ENCODE results near the gene FBXL7.

Gene FBXL7

DNA sequence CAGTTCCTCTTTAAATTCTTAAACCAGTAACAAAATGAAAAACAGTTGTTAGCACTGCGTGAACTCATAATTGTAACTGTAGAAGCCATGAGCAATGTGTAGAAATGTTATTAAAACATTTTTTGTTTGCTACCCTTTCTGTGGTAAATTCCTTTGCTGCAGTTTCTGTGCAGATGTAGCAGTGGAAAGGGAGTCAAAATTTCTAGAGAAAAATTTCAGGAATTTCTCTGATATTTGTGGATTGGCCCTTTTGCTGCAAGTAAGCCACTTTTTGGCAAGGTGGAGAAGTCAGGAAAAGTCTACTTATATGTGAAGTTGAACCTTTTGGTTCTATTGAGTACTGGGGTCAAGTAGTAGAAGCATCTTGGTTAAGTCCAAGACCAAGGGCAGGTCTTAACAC, 10.1 kb downstream of the FBXL7 start:
- H3K4me3 ChIP-seq (replicated peaks; ENCODE audit: low read depth, low read length) = no peak overlapping the region
- TF ChIP-seq, protein P1, sequence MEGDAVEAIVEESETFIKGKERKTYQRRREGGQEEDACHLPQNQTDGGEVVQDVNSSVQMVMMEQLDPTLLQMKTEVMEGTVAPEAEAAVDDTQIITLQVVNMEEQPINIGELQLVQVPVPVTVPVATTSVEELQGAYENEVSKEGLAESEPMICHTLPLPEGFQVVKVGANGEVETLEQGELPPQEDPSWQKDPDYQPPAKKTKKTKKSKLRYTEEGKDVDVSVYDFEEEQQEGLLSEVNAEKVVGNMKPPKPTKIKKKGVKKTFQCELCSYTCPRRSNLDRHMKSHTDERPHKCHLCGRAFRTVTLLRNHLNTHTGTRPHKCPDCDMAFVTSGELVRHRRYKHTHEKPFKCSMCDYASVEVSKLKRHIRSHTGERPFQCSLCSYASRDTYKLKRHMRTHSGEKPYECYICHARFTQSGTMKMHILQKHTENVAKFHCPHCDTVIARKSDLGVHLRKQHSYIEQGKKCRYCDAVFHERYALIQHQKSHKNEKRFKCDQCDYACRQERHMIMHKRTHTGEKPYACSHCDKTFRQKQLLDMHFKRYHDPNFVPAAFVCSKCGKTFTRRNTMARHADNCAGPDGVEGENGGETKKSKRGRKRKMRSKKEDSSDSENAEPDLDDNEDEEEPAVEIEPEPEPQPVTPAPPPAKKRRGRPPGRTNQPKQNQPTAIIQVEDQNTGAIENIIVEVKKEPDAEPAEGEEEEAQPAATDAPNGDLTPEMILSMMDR (IDR thresholded peaks at IDR 0.05; ENCODE audit: low read length, missing control alignments) = no peak
- peak; percentile 13 for DNase-seq (ENCODE audit: low read depth)

DNA sequence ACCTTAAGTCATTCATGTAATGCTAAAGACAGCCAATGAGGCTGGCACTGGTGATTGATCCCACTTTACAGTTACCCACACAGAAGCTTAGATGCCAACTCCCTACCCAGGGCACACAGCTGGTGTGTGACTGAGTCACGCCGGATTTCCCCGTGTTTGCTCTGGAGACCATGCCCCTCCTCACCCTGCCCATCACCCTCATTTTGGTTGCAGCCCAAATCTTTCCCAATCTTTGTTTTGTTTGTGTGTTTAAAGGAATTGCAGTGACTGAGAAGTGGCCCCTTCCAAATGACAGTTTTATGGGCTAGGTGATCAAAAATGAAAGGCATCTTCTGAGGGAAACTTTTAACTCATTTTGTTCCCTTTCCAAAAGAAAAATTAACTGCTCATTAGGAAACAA, 10.9 kb downstream of the FBXL7 start:
- H3K4me3 ChIP-seq (replicated peaks; ENCODE audit: low read depth, low read length) = no peak overlapping the region
- TF ChIP-seq, protein P1 (IDR thresholded peaks at IDR 0.05; ENCODE audit: low read length, missing control alignments) = no peak
- DNase-seq (ENCODE audit: low read depth) = no peak

DNA sequence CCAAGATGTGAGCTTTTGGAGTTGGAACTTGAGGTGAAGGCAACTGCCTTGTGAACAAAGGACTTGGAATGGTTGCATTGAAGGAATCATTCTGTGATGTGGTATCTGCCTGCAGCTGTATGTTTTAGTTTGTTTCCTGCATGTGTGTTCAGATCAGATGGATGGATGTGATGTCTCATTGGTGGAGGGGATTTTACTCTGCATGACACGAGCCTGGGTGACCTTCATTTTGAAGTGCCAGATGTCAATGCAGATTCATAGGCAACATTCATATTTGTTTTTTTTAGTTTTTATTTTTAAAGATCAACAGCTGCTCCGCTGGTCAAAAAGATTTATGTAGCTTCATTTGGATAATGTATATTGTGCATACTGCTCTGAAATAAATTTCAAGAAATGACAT, 13.5 kb downstream of the FBXL7 start:
- no peak overlapping the region for H3K4me3 ChIP-seq (replicated peaks; ENCODE audit: low read depth, low read length)

DNA sequence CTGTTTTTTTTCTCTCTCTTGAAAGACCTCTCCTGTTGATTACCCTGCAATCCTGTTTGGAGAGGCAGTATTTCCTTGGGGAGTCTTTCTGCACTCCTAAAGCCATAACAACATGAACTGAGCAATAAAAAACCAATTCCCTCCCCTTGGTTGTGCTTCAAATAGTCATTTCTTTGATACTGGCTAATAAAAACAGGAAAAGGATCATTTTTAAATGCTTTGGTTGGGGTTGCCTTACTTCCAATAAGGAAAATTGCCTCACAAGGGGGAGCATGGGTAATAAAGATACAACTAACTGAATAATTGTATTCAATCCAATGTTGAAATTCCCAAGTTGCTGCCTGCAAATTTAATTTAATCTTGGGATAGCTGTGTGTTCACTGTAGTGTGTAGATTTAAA, 13.9 kb downstream of the FBXL7 start:
- TF ChIP-seq, protein P1 (IDR thresholded peaks at IDR 0.05; ENCODE audit: low read length, missing control alignments) = no peak
- H3K4me3 ChIP-seq (replicated peaks; ENCODE audit: low read depth, low read length) = no peak overlapping the region
- no peak for DNase-seq (ENCODE audit: low read depth)

More for the DNA sequence above, 13.5 kb downstream of the FBXL7 start:
- TF ChIP-seq, protein P1 (IDR thresholded peaks at IDR 0.05; ENCODE audit: low read length, missing control alignments) = no peak
- no peak for DNase-seq (ENCODE audit: low read depth)

DNA sequence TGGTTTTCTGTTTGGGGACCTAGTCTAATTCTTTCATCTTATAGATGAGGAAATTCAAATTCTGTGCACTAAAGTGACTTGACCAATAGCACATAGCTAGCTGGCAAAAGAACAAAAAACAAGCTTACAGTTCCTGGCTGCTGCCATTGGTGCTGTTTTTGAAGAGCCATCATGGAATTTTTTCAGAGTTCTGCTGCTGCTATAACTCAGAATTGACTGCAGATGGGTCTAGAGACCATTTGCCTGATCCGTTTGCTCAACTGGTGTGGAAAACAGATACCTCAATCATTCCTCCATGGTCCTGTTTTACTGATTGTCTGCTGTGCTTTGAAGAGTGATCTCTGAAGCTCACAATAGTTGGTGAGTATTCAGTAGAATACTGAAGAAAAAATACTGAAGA, 15.2 kb downstream of the FBXL7 start:
- DNase-seq (ENCODE audit: low read depth) = peak; percentile 11
- no peak overlapping the region for H3K4me3 ChIP-seq (replicated peaks; ENCODE audit: low read depth, low read length)
- TF ChIP-seq, protein P1 (IDR thresholded peaks at IDR 0.05; ENCODE audit: low read length, missing control alignments) = no peak

DNA sequence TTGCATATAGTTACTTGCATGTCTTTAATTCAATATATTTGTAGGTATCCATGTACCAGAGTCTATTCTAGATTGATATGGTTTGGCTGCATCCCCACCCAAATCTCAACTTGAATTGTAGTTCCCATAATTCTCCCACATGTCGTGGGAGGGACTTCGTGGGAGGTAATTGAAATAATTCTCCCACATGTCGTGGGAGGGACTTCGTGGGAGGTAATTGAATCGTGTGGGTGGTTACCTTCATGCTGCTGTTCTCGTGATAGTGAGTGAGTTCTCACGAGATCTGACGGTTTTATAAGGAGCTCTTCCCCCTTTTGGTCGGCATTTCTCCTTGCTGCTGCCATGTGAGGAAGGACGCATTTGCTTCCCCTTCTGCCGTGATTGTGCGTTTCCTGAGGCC, 16.5 kb downstream of the FBXL7 start:
- H3K4me3 ChIP-seq (replicated peaks; ENCODE audit: low read depth, low read length) = no peak overlapping the region
- TF ChIP-seq, protein P1 (IDR thresholded peaks at IDR 0.05; ENCODE audit: low read length, missing control alignments) = no peak

DNA sequence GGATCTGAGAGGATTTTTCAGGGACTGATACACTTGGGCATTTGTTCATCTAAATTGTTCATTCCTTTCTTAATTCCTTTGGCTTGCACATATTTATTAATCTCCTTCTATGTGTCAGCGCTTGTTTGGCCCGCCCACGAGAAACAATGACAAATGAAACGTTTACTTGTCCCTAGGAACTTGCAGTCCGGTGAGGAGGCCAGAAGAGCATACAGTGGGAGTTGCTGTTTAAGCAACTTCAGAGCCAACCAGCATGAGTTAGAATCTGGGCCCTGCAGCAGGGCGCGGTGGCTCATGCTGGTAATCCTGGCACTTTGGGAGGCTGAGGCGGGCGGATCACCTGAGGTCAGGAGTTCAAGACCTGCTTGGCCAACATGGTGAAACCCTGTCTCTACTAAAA, 18.8 kb downstream of the FBXL7 start:
- no peak for DNase-seq (ENCODE audit: low read depth)
- H3K4me3 ChIP-seq (replicated peaks; ENCODE audit: low read depth, low read length) = no peak overlapping the region
- TF ChIP-seq, protein P1 (IDR thresholded peaks at IDR 0.05; ENCODE audit: low read length, missing control alignments) = no peak

More for the DNA sequence above, 16.5 kb downstream of the FBXL7 start:
- no peak for DNase-seq (ENCODE audit: low read depth)

Measured in fibroblast of pulmonary artery (primary cell).